Ishikawa (cell line): ENCODE measurements around the gene C20orf202.

Experiments
- CEBPB ChIP-seq: IDR thresholded peaks from 2 replicates; pipeline ENCODE4 v1.6.1; 2012
- CREB1 ChIP-seq: IDR thresholded peaks from 2 replicates; pipeline ENCODE4 v1.6.1; 2012; ENCODE audit warnings: low read depth
- EGR1 ChIP-seq: IDR thresholded peaks from 2 replicates; pipeline ENCODE4 v1.6.1; 2012
- EP300 ChIP-seq: IDR thresholded peaks from 2 replicates; pipeline ENCODE4 v1.6.1; 2012; ENCODE audit warnings: borderline replicate concordance
- NFIC ChIP-seq: IDR thresholded peaks from 2 replicates; pipeline ENCODE4 v1.6.1; 2012
- REST ChIP-seq: IDR thresholded peaks from 2 replicates; pipeline ENCODE4 v1.6.1; 2012; ENCODE audit warnings: low read depth, mild to moderate bottlenecking
- TEAD4 ChIP-seq: IDR thresholded peaks from 2 replicates; pipeline ENCODE4 v1.6.1; 2012
- ZBTB7A ChIP-seq: IDR thresholded peaks from 2 replicates; pipeline ENCODE4 v1.6.1; 2012; ENCODE audit warnings: low read depth

- TF ChIP-seq CEBPB (no peak), CREB1 (no peak), REST (no peak), TEAD4 (no peak), ZBTB7A (no peak; the same call in 1 of the 2 replicates), EP300 (no peak), EGR1 (no peak), NFIC (no peak; the same call in 1 of the 2 replicates)
Measured at GRCh38 chr20:1225783-1226654, 22.8 kb downstream of the C20orf202 start, which contains the start of gene RAD21L1.
